OCI-LY1 (cell line): ENCODE measurements around the gene HAND1.

Source experiments
- H2AFZ ChIP-seq: fragments of 200-600 bp; sonication (generic), shearing (Covaris generic); 2 replicates; pipeline ENCODE4 v1.6.0; 2014; ENCODE audit warnings: antibody characterized with exemption, mild to moderate bottlenecking, low read length
- H3F3A ChIP-seq: fragments of 200-600 bp; sonication (generic), shearing (Covaris generic); 2 replicates; pipeline ENCODE4 v1.6.0; 2014; ENCODE audit warnings: mild to moderate bottlenecking, antibody characterized with exemption, low read length, moderate library complexity; ENCODE audit not compliant: insufficient read depth
- H3K27ac ChIP-seq: fragments of 200-600 bp; sonication (generic); 2 replicates; pipeline ENCODE4 v1.5.1; 2014; ENCODE audit warnings: low read length, mixed run types, mild to moderate bottlenecking, low read depth; ENCODE audit not compliant: poor library complexity, severe bottlenecking
- H3K27me3 ChIP-seq: fragments of 200-600 bp; sonication (generic); 2 replicates; pipeline ENCODE4 v1.6.0; 2014; ENCODE audit warnings: antibody characterized with exemption, mild to moderate bottlenecking, low read length, moderate library complexity; ENCODE audit not compliant: insufficient read depth
- H3K36me3 ChIP-seq: fragments of 200-600 bp; sonication (generic); 2 replicates; pipeline ENCODE4 v1.6.1; 2014; ENCODE audit warnings: mild to moderate bottlenecking, antibody characterized with exemption, low read length, moderate library complexity, mixed read lengths; ENCODE audit not compliant: insufficient read depth
- H3K4me1 ChIP-seq: fragments of 200-600 bp; sonication (generic); 2 replicates; pipeline ENCODE4 v1.5.1; 2014; ENCODE audit warnings: mild to moderate bottlenecking, low read length, moderate library complexity; ENCODE audit not compliant: insufficient read depth, severe bottlenecking
- H3K4me2 ChIP-seq: fragments of 200-600 bp; sonication (generic), shearing (Covaris generic); 2 replicates; pipeline ENCODE4 v1.6.1; 2014; ENCODE audit warnings: low read length
- H3K4me3 ChIP-seq: fragments of 200-600 bp; sonication (generic); 2 replicates; pipeline ENCODE4 v1.5.1; 2014; ENCODE audit warnings: low read length, low read depth, mild to moderate bottlenecking, mixed read lengths; ENCODE audit not compliant: poor library complexity, severe bottlenecking
- H3K79me2 ChIP-seq: fragments of 200-600 bp; shearing (Covaris generic); 2 replicates; pipeline ENCODE4 v1.6.1; 2016; ENCODE audit warnings: mixed run types, low read length, mixed read lengths; ENCODE audit not compliant: insufficient read depth
- H3K9ac ChIP-seq: fragments of 200-600 bp; sonication (generic), shearing (Covaris generic); 2 replicates; pipeline ENCODE4 v1.6.1; 2014; ENCODE audit warnings: mild to moderate bottlenecking, low read length, mixed read lengths
- H3K9me2 ChIP-seq: fragments of 200-600 bp; sonication (generic), shearing (Covaris generic); 2 replicates; pipeline ENCODE4 v1.6.1; 2014; ENCODE audit warnings: low read depth, mild to moderate bottlenecking, low read length, mixed read lengths
- H3K9me3 ChIP-seq: fragments of 200-600 bp; shearing (Covaris generic); 2 replicates; pipeline ENCODE4 v1.6.1; 2014; ENCODE audit warnings: low read length, mixed read lengths
- H4K20me1 ChIP-seq: fragments of 200-600 bp; sonication (generic), shearing (Covaris generic); 2 replicates; pipeline ENCODE4 v1.6.0; 2016; ENCODE audit warnings: mild to moderate bottlenecking, low read length; ENCODE audit not compliant: insufficient read depth
- CTCF ChIP-seq: fragments of 200-600 bp; sonication (generic), shearing (Covaris generic); IDR thresholded peaks from 2 replicates; pipeline ENCODE4 v1.5.1; 2017; ENCODE audit warnings: mild to moderate bottlenecking, antibody characterized with exemption, low read length, moderate library complexity, mixed read lengths
- EZH2 ChIP-seq: fragments of 200-600 bp; sonication (generic), shearing (Covaris generic); IDR thresholded peaks from 2 replicates; pipeline ENCODE4 v1.8.0; 2017; ENCODE audit warnings: borderline replicate concordance, mixed run types, mild to moderate bottlenecking, antibody characterized with exemption, low read length, moderate library complexity, mixed read lengths

HAND1 gene

GRCh38 chr5:154493274-154493673 lies 15.2 kb upstream of the HAND1 start:
- H3F3A ChIP-seq = no peaks in the 10 kb centered on the region
- no peaks in the 10 kb centered on the region for H3K9me2 ChIP-seq
- no peak overlapping the region for H2AFZ ChIP-seq
- H3K27ac ChIP-seq = no peak overlapping the region
- H3K4me3 ChIP-seq = no peak overlapping the region
- H3K4me1 ChIP-seq = no peaks in the 10 kb centered on the region
- no peaks in the 10 kb centered on the region for H3K79me2 ChIP-seq
- H3K9me3 ChIP-seq = no peaks in the 10 kb centered on the region
- peaks cover 2% of the 10 kb centered on the region; the same call in 1 of the 2 replicates for H3K27me3 ChIP-seq
- TF ChIP-seq EZH2 (no peak), CTCF (no peak)
- H3K9ac ChIP-seq = no peak overlapping the region
- no peaks in the 10 kb centered on the region for H3K36me3 ChIP-seq
- no peak overlapping the region for H3K4me2 ChIP-seq
- no peaks in the 10 kb centered on the region for H4K20me1 ChIP-seq

GRCh38 chr5:154491941-154492340 lies 13.9 kb upstream of the HAND1 start:
- peaks cover 2% of the 10 kb centered on the region; the same call in 1 of the 2 replicates for H3K27me3 ChIP-seq

GRCh38 chr5:154487541-154487940 lies 9.5 kb upstream of the HAND1 start:
- no peaks in the 10 kb centered on the region for H3K4me1 ChIP-seq
- H3K9me3 ChIP-seq = no peaks in the 10 kb centered on the region
- H3K27me3 ChIP-seq = 0 out of 2 replicates have a peak, but pooled peaks cover 2% of the 10 kb centered on the region
- no peak overlapping the region for H3K9ac ChIP-seq
- H3K4me2 ChIP-seq = no peak overlapping the region
- no peaks in the 10 kb centered on the region for H3K79me2 ChIP-seq
- H3K9me2 ChIP-seq = no peaks in the 10 kb centered on the region
- H3K36me3 ChIP-seq = no peaks in the 10 kb centered on the region
- H3F3A ChIP-seq = no peaks in the 10 kb centered on the region
- no peak overlapping the region for H3K4me3 ChIP-seq
- no peak overlapping the region for H3K27ac ChIP-seq
- H2AFZ ChIP-seq = no peak overlapping the region
- no peaks in the 10 kb centered on the region for H4K20me1 ChIP-seq
- TF ChIP-seq CTCF = no peak
- TF ChIP-seq EZH2 = no peak

More at GRCh38 chr5:154491941-154492340, 13.9 kb upstream of the HAND1 start:
- Histone ChIP-seq H3K9me3 (no peaks in the 10 kb centered on the region), H3K9me2 (no peaks in the 10 kb centered on the region), H3K27ac (no peak overlapping the region), H3K9ac (no peak overlapping the region), H3K36me3 (no peaks in the 10 kb centered on the region), H2AFZ (no peak overlapping the region), H3F3A (no peaks in the 10 kb centered on the region), H3K4me3 (no peak overlapping the region), H3K79me2 (no peaks in the 10 kb centered on the region), H3K4me1 (no peaks in the 10 kb centered on the region), H3K4me2 (no peak overlapping the region), H4K20me1 (no peaks in the 10 kb centered on the region)
- TF ChIP-seq CTCF (no peak), EZH2 (no peak)
